Liver (tissue), 9 donors: ENCODE measurements around the gene C5orf58. TPM values are rescaled to one million over a fixed set of nuclear protein-coding genes. Genes with fewer than 3 reads are reported as not detected.

Source experiments
- DNase-seq: peaks from one replicate; pipeline ENCODE4 v3.0.0-alpha.2; 2017; ENCODE audit warnings: low spot score
- H3K27ac ChIP-seq, 2 donors: one replicate each; pipeline ENCODE4 v1.7.0; 2013; ENCODE audit warnings: inconsistent platforms in 2 of 2, low read length in 2 of 2, control low read depth in 1 of 2, low read depth in 1 of 2, mild to moderate bottlenecking in 1 of 2
- H3K27me3 ChIP-seq, 4 donors: one replicate each; pipeline versions ENCODE4 v1.6.1 to v1.7.0; 2013; ENCODE audit warnings: low read length in 3 of 4, inconsistent platforms in 1 of 4, mild to moderate bottlenecking in 1 of 4, moderate library complexity in 1 of 4; ENCODE audit not compliant: control insufficient read depth in 4 of 4, insufficient read depth in 4 of 4
- H3K36me3 ChIP-seq, 4 donors: one replicate each; pipeline versions ENCODE4 v1.6.1 to v1.7.0; 2013; ENCODE audit warnings: low read length in 3 of 4, mild to moderate bottlenecking in 3 of 4, low read depth in 1 of 4, moderate library complexity in 1 of 4; ENCODE audit not compliant: control insufficient read depth in 4 of 4, insufficient read depth in 3 of 4
- H3K4me1 ChIP-seq, 4 donors: one replicate each; pipeline versions ENCODE4 v1.6.1 to v1.7.0; 2013; ENCODE audit warnings: low read length in 3 of 4, mild to moderate bottlenecking in 3 of 4, moderate library complexity in 1 of 4; ENCODE audit not compliant: control insufficient read depth in 4 of 4, insufficient read depth in 4 of 4
- H3K4me3 ChIP-seq, 3 donors: one replicate each; pipeline versions ENCODE4 v1.6.1 to v1.7.0; 2013; ENCODE audit warnings: low read length in 3 of 3, control low read depth in 1 of 3, low read depth in 1 of 3, mild to moderate bottlenecking in 1 of 3
- H3K9ac ChIP-seq, 2 donors: one replicate each; pipeline ENCODE4 v1.7.0; 2013; ENCODE audit warnings: low read length in 2 of 2, mild to moderate bottlenecking in 2 of 2, moderate library complexity in 2 of 2, control low read depth in 1 of 2, low read depth in 1 of 2
- H3K9me3 ChIP-seq, 4 donors: one replicate each; pipeline versions ENCODE4 v1.6.1 to v1.7.0; 2013; ENCODE audit warnings: low read length in 3 of 4; ENCODE audit not compliant: control insufficient read depth in 4 of 4
- ATF3 ChIP-seq: IDR thresholded peaks from 2 replicates; pipeline ENCODE4 v1.6.1; 2016; ENCODE audit warnings: antibody characterized with exemption
- CTCF ChIP-seq: fragments of 150-350 bp; IDR thresholded peaks from 2 replicates; pipeline ENCODE4 v1.5.1; 2017; ENCODE audit warnings: improper control_type of control experiment, low read depth, low read length; ENCODE audit not compliant: missing input control
- EGR1 ChIP-seq, 2 donors: IDR thresholded peaks; 2 replicates each; pipeline ENCODE4 v1.6.1; 2016 to 2018; ENCODE audit warnings: antibody characterized with exemption in 2 of 2, low read depth in 2 of 2
- FOXA1 ChIP-seq: IDR thresholded peaks from 2 replicates; pipeline ENCODE4 v1.6.1; 2016; ENCODE audit warnings: antibody characterized with exemption
- FOXA2 ChIP-seq: IDR thresholded peaks from 2 replicates; pipeline ENCODE4 v1.6.1; 2016; ENCODE audit warnings: antibody characterized with exemption
- HNF4A ChIP-seq, 2 donors: conservative IDR thresholded peaks; 2 replicates each; pipeline ENCODE4 v1.6.1; 2016; ENCODE audit warnings: antibody characterized with exemption in 2 of 2, mild to moderate bottlenecking in 2 of 2
- HNF4G ChIP-seq: IDR thresholded peaks from 2 replicates; pipeline ENCODE4 v1.6.1; 2016; ENCODE audit warnings: antibody characterized with exemption
- JUND ChIP-seq, 2 donors: IDR thresholded peaks; 2 replicates each; pipeline ENCODE4 v1.6.1; 2016; ENCODE audit warnings: antibody characterized with exemption in 2 of 2
- MAX ChIP-seq: IDR thresholded peaks from 2 replicates; pipeline ENCODE4 v1.6.1; 2016; ENCODE audit warnings: antibody characterized with exemption
- NR2F2 ChIP-seq: IDR thresholded peaks from 2 replicates; pipeline ENCODE4 v1.6.1; 2016; ENCODE audit warnings: antibody characterized with exemption
- RAD21 ChIP-seq, 2 donors: IDR thresholded peaks; 2 replicates each; pipeline ENCODE4 v1.6.1; 2016; ENCODE audit warnings: antibody characterized with exemption in 2 of 2, mild to moderate bottlenecking in 2 of 2
- REST ChIP-seq: IDR thresholded peaks from 2 replicates; pipeline ENCODE4 v1.6.1; 2016; ENCODE audit warnings: antibody characterized with exemption, mild to moderate bottlenecking
- TAF1 ChIP-seq: conservative IDR thresholded peaks from 2 replicates; pipeline ENCODE4 v1.6.1; 2016; ENCODE audit warnings: antibody characterized with exemption, mild to moderate bottlenecking
- YY1 ChIP-seq: IDR thresholded peaks from 2 replicates; pipeline ENCODE4 v1.6.1; 2016; ENCODE audit warnings: antibody characterized with exemption, mild to moderate bottlenecking
- ZBTB33 ChIP-seq: IDR thresholded peaks from 2 replicates; pipeline ENCODE4 v1.6.1; 2016; ENCODE audit warnings: antibody characterized with exemption
- WGBS: extraction: QIAGEN DNeasy Blood & Tissue Kit; methylation state at CpG from one replicate; pipeline ENCODE4 v1.1.7; 2013; 5-methylcytosine and 5-hydroxymethylcytosine counted together
- polyA plus RNA-seq, 2 donors: library from polyadenylated mRNA; stranded (reverse) in 1 of 2; unstranded in 1 of 2; fragments of 200-250 nt in 1 of 2; fragments of >200 nt in 1 of 2; fragmentation: Nextera tagmentation in 1 of 2; extraction: Ambion mirVana in 1 of 2; gene quantifications; one replicate each; pipeline versions ENCODE4 v1.2.1 to v1.2.3, GENCODE V29; 2013 to 2015
- total RNA-seq, 2 donors: library from RNA; depleted of rRNA; stranded (reverse); fragments of >200 nt; gene quantifications; one replicate each; pipeline ENCODE4 v1.2.3, GENCODE V29; 2014
- donor health status: healthy.
- donor health status: healthy.
- donor health status: healthy.
- donor health status: healthy.
- donor health status: healthy.

C5orf58 gene
- total and polyA plus RNA-seq, 4 donors = 0.64 TPM; not detected in 3

GRCh38 chr5:170289121-170289520, 56.3 kb downstream of the C5orf58 start (continued):
- TF ChIP-seq REST (no peak), HNF4G (no peak), ATF3 (no peak), EGR1 (IDR thresholded peaks at IDR 0.05; ENCODE audit: low read depth in 2 of 2) (no peak), HNF4A (conservative IDR thresholded peaks at IDR 0.05) (no peak), YY1 (no peak), NR2F2 (no peak)

GRCh38 chr5:170289764-170290163, 57.0 kb downstream of the C5orf58 start:
- no peak for DNase-seq
- no peak overlapping the region for H3K9ac ChIP-seq
- 47% methylated on average over 4 of the region's 4 CpGs for WGBS
- H3K4me3 ChIP-seq = no peak overlapping the region
- no peak for TF ChIP-seq CTCF
- peaks cover 0 to 2% (median 0%) of the 10 kb centered on the region in 4 donors for H3K9me3 ChIP-seq
- no peak overlapping the region for H3K27ac ChIP-seq
- H3K36me3 ChIP-seq = peaks cover 0 to 12% (median 0%) of the 10 kb centered on the region in 4 donors
- no peaks in the 10 kb centered on the region for H3K27me3 ChIP-seq
- H3K4me1 ChIP-seq = peaks cover 0 to 2% (median under 1%) of the 10 kb centered on the region in 4 donors

GRCh38 chr5:170290498-170290897, 57.7 kb downstream of the C5orf58 start:
- Histone ChIP-seq H3K9me3 (peaks cover 0 to 2% (median 0%) of the 10 kb centered on the region in 4 donors), H3K27me3 (no peaks in the 10 kb centered on the region), H3K4me1 (peaks cover 0 to 2% (median under 1%) of the 10 kb centered on the region in 4 donors), H3K4me3 (no peak overlapping the region), H3K27ac (no peak overlapping the region), H3K36me3 (peaks cover 0 to 11% (median 0%) of the 10 kb centered on the region in 4 donors), H3K9ac (no peak overlapping the region)
- no peak for DNase-seq
- 57% methylated on average over 3 of the region's 3 CpGs for WGBS
- TF ChIP-seq RAD21 (IDR thresholded peaks at IDR 0.05) (no peak), MAX (no peak), CTCF (no peak), ZBTB33 (no peak), FOXA2 (no peak), TAF1 (no peak), YY1 (no peak), HNF4G (no peak), ATF3 (no peak), FOXA1 (no peak), REST (no peak), EGR1 (IDR thresholded peaks at IDR 0.05; ENCODE audit: low read depth in 2 of 2) (no peak), JUND (IDR thresholded peaks at IDR 0.05) (no peak)
